T-helper 22 cell (primary cell): ENCODE results near the gene PAPPA2.
"Not testable (repeated sequence)": the region's sequence is repeated elsewhere in the genome, so short reads cannot be mapped to it uniquely, and the experiment has no call there.

Source experiments
- DNase-seq: peaks from one replicate; pipeline ENCODE4 v3.0.0-alpha.2; 2020; ENCODE audit warnings: low read depth

PAPPA2 gene

DNA sequence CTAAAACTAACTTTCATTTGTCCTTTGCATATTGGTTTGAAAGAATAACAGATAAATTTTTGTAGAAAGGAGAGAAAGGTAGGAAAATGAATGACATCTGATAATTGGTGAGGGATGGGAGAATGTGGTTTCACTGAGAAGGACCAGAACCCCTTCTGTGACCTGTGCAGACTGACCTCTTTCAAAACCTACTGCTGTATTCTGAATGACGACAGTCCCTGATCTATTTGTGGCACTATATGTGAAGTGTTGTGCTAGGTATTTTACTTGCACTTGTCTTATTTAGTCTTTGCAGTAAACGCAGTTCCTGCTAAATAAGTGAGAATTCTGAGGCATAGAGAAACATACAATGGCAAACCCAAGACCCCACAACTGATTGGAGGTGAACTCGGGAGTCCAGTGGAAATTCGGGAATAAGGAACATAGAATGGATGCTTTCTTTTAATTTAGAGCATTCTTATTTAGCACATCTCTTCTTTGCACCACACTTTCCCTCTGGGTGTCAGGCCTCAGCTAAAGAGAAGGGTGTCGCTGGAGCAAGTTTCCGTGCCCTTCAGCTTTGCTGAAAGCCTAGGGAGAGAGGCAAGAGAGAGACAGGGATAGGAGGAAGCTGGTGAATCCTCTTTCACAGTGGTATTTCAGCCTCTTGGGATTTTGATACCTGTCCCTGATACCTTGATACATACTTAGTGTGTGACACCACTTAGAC, 230.2 kb downstream of the PAPPA2 start:
- no peak for DNase-seq

DNA sequence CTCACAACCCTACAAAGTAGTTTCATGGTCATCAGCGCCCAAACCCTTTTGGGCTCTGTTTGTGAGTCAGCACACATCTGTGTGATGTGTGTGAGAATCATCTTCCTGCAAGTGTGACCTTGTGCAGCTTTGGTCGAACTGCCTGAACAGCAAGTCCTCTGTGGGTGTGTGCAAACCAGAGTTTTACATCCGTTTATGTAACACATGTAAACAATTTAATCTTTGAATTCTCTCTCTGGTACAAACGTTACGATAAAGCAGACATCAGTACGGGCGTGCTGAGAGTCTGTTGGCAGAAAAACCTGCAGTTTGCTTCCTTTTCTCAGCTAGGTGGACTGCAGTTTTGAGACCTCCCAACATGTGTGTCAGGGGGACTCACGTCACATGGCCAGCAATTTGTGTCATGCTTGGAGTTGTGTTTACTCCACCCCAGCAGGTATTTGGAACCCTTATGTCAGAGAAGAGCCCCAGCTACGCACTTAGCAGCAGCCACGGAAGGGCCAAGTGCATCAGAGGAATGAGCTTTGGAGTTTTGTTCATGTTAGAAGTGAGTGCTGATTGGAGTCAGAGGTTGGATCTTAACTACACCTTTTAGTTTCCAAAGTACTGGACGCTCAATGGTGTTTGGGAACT, 230.8 kb downstream of the PAPPA2 start:
- no peak for DNase-seq

DNA sequence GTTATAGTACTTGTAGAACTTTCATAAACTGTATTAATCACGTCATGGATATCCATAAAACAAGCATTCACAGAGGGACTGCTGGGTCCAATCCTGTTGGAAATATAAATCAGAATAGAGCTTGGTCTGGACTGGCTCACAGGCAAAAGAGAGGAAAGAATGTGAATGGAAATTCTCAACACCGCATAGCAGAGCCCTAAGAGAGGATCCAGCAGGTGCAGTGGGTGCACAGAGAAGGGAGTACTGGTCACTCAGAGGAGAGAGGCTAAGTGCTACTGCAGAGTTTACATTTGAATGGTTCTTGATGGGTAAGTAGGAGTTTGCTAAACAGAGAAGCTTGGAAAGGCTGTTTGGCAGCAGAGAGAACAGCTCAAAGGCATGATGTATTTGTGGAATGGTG, 231.7 kb downstream of the PAPPA2 start:
- no peak for DNase-seq

DNA sequence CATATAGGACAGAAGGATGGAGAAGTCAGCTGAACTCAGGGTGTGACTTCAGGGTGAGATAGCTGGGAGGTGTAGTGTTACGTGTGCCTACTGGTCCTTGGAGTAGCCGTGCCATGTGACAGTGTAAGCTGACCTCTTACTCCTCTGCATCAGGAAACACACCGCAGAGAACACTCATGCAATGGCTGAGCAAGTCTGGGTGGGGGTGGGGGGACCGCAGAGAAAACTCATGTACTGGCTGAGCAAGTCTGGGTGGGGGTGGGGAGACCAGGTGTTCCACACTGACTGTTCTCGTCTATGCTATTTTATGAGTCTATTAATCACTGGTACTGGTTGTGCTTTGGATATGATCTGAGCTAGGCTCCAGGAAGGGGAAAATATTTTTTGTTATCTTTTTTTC, 233.1 kb downstream of the PAPPA2 start:
- DNase-seq, result no peak

DNA sequence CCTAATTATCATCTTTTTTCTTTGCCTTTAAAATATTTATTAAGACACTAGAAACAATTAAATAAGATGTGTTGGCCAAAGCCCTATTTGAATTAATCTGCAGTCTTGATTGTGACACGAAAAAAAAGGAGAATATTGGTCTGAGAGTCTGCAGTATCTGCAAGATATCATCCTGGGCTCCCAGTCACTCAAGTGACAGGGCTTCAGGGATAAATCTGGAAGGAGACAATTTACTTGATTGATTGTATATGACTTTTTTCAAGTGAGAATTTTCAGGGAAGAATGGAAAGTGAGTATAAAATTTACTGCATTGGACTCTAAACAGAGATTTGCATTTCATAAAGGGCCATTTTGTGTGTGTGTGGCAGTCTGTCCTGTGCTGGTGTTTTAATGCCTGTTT, 233.7 kb downstream of the PAPPA2 start:
- DNase-seq, result no peak

DNA sequence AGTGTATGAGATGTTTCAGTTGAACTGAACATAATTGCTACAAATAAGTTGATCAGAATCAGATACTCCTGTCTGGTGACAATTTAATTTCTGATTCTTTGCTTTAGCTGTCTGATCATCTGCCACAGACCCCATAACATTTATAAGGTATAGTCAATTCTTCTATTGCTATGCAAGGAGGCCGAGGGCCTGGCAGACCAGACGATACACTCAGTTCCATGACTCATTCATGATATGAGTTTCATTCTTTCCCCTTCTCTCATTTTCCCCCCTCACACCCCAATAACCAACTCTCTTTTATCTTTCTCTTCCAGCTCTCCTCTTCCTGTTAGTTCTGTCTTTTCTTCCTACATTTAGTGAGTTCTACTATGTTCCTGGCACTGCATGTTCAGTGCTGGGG, 236.8 kb downstream of the PAPPA2 start:
- DNase-seq, result no peak

DNA sequence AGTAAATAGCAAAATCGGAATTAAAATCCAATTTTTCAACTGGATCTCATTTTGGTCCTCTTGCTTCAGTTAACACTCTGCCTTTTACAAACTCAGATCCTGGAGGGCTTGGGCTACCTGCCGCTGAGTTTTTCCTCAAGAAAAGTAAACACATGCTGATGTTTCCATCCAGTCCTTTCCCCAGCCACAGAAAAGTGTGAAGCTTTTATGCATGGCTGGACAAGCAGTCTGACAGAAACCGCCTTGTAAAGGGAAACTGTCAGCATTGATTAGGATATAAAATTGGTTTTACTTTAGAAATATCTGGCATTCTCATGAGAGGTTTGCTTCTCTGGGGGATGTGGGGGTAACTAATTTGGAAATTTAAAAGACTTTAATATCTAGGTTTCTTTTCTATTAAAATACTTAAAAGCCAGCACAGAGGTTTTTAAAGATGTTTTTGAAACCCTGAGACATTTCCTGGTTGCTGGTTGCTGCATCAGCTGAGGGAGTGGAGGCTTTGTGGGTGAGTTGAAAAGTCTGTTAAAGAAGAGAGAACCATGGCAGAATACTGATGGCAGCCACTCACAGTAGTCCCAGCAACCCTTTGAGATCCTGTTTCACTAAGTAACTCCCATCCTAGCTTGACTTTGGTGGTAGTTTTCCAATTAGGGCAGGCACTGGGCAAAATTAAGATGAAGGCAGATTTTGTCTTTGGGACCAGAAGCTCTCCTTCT, 238.3 kb downstream of the PAPPA2 start:
- DNase-seq, result no peak

DNA sequence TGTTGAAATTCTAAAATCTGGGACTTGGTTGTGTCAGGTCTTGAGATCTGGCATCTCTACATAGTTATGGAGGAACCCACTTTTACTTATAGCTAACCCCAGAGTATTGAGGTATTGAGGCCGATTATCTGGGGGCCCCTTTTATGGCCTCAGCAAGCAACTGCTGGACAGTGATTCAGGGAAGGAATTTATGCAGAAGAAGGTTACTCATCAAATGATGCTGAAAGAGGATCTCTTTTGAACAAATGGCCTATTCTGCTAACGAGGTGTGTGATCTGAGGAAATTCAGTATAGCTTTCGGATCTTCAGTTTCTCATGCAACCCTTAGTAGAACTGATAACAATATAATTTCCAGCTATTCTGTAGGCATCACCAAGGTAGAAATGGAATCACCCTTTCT, 239.9 kb downstream of the PAPPA2 start:
- no peak for DNase-seq

DNA sequence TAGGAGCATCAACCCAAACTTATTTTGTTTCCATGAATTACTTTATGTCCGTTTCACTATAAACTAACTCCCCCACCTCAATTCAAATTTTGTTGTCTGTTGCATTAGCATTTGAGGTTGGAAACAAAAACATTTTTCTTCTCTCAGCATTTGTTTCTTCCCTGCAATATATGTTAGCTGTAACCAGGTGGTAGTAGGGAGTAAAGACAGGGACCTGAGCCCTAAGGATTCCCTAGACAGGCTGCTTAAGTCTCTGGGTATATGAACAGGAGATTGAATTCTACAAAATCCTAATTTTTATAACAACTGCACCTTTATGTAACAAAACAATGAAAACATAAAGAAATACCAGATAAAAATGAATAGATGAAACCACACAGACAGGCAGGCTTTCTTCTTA, 242.6 kb downstream of the PAPPA2 start:
- DNase-seq, result no peak

DNA sequence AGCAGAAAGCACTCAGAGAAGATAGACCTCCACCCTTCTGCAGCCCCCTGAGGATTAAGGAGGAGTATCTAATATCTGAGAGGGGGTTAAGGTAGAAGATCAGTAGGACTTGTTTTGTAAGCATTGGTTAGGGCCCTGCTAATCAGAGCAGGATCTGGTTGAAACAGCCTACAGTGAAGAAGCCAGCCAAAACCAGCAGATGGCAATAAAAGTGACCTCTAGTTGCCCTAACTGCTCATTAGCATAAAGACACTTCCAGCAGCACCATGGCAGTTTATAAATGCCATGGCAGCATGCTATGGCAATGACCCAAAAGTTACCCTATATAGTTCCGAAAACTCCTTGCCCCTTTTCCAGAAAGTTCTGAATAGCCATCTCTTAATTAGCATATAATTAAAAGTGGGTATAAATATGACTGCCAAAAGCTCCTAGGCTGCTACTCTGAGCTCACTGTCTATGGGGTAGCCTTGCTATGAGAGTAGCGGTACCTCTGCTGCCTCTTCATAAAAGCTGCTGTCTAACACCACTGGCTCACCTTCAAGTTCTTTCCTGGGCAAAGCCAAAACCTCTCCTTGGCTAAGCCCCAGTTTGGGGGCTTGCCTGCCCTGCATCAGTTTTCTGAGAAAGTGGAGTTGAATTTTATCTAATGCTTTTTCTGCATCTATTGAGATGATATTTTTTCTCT, 254.2 kb downstream of the PAPPA2 start:
- no peak for DNase-seq

DNA sequence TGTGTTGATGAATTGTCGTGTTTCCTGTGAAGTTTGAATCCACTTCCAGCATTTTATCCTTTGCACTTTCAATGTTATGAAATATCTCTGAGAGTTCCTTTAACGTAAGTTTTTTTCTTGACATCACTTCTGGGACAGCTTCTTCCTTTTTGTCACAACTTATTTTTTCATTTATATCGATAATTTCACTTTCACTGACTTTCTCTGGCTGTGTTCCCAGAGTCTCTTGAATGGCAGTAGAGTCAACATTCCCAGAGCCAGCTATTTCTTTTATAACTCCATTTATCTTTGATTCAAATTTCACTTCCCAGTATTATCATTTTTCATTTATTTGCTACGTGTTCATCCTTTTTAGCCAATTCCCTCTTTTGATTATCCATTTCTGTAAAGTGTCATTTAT, 256.5 kb downstream of the PAPPA2 start:
- no peak for DNase-seq

DNA sequence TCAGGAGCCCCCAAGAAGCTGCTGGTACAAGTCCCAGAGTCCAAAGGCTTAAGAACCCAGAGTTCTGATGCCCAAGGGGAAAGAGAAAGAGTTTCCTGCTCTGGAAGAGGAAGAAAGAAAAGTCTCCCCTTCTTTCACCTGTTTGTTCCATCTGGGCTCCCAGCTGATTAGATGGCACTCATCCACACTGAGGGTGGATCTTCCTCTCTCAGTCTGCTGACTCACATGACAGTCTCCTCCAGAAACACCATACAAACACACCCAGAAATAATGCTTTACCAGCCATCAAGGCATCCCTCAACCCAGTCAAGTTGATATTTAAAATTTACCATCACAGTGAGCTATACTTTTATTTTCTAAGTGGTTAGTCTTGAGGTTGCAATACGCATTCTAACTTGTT, 257.9 kb downstream of the PAPPA2 start:
- no peak for DNase-seq

DNA sequence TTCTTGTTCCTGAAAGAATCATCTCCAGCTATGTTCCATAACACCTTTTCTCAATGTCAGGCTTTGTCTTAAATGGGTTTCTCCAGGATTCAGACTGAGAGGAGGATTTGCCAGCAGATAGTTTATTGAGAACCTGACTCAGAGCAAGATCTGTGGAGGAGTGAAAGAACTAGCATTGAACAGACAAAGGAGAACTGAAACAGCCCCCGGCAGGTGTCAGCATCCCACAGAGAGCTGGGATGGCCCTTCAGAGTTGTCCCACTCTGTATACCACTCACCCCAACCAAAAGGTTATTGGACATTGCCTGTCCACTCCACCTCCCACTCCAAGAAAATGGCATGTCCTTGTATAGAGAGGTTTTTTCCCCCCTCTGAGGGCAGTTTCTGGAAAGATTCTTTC, 270.7 kb downstream of the PAPPA2 start:
- no peak for DNase-seq

DNA sequence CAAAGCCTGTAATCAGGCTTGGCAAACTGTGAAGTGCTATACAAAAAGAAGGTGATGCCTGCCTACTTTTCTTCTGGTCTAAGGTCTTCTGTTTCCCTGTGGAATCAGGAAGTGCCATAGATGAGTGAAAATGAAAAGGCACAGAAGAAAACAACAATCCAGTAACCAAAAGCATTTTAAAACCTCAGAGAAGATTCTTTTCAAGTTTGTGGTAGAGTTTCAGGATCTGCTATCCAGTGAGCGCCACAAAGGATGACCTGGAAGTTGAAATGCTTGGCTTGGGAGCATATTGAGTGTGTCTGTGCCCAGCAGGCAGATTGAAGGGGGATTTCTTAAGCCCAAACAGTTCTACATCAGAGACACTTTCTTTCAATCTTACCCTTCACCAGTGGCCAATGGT, 272.2 kb downstream of the PAPPA2 start:
- DNase-seq, result no peak

DNA sequence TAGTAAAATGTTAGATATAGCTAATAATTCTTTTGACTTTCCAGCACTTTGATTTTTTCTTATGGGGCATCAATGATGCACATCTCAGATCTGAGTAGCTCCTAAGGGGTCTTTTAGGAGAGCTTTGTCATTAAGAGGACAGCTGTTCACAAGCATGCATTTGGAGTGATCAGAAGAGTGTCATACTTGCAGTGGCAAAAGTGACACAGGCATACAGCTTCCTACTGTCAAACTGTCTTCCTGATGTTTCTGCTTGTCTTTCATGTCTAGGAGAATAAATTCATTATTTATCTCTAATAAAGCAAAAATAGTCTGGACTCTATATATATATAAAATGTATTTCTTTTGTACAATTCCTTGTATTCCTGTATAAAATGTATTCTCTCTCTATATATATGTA, 273.0 kb downstream of the PAPPA2 start:
- DNase-seq, result no peak

DNA sequence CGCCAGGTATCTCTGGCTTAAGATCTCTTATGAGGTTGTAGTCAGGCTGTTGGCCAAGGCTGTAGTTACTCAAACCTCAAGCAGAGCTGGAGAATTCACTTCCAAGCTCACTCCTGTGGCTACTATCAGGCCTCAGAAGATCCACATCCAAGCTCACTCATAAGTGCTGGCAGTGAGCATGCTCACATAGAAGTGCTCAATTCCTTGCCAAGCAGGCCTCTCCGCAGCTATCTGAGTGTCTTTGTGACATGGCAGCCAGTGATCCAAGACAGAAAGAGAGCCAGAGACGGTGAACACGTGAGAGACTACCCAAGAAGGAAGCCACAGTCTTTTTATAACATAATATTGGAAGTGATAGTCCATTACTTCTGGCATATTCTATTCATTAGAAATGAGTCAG, 278.2 kb downstream of the PAPPA2 start:
- DNase-seq, result no peak

DNA sequence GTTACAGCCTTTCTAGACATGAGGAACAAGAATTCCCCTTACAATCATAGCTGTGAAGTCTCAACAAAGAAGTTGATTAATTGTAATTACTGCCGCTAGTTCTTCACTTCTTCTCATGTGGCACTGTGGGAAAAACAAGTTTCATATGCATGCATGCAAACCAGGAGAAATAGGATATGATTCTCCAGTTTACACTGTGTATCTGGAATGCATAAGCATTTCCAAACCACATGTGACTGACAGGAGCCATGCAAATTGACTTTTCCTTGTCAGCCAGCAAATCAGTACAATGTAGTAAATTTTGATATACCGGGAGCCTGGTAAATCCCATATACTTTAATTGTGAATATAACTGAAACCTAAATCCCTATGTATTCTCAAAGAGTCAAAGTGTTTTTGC, 279.3 kb downstream of the PAPPA2 start:
- DNase-seq, result no peak

DNA sequence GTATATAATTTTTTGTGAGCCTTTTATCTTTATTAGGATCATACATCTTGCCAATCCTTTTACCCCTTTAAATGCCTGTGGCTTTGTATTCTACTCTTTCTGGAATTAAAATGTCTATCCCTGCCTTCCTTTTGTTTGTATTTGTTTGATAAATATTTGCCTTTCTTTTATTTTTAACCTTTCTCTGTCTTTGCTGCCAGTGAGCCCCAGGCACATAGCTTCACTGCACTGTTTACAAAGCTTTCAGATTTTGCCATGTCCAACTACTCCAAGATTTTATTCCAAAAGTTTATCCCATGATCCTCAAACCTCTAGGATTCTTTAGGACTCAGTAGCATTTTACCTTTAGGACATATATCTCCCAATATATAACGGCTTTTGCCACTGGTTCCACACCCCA, 281.2 kb downstream of the PAPPA2 start:
- no peak for DNase-seq

DNA sequence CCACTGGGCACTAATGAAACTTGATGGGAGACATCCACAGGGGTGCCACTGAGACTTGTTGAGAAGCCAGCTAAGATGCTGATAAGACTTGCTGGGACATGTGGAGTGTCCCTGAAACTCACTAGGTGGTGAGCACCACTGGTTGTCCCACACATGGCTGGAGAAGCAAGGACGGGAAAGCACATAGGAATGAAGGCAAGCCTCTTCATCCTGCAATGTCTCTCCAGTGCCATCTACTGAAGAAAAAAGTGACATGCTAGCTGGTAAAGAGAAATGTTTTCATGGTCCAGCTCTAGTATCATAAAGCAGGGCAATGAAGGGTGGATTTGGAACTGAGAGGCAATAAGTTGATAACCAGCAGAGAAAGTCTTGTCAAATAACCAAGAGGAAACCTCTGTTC, 283.0 kb downstream of the PAPPA2 start:
- no peak for DNase-seq

DNA sequence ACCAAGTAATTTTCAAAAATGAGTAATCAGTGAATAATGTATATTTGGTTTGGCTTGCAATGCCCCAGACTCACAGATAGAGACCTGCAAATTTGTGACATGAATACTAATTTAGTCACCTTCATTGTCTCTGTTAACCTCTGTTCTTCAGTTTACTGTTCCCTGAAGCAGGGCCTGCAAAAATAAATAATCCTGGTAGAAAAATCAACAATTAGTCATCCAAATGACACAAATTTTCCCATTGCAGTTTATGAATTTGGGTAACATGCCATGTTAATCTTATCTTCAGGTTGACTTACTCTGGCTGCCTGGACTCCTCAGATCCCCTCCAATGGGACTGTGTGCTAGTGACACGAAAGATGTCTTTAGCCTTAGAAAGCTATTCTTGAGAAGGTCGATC, 289.5 kb downstream of the PAPPA2 start:
- no peak for DNase-seq

DNA sequence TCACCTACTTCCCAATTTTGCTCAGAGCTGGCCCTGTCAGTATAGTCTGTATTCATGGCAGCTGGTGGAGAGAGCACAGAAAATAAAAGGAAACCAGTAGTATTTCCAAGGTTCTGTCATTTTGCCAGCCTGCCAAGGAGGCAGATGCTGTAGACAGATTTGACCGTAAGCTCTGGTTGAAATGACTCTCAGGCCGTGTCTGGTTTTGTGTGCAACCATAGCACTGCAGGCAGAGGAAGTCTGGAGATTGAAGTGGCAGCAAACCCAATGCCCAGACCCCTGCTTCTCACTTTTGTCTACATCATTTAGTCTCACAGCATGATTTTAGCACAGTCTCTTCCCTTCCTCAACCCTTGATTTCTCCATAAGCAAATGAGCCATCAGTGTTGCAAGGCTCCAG, 291.7 kb downstream of the PAPPA2 start:
- no peak for DNase-seq

DNA sequence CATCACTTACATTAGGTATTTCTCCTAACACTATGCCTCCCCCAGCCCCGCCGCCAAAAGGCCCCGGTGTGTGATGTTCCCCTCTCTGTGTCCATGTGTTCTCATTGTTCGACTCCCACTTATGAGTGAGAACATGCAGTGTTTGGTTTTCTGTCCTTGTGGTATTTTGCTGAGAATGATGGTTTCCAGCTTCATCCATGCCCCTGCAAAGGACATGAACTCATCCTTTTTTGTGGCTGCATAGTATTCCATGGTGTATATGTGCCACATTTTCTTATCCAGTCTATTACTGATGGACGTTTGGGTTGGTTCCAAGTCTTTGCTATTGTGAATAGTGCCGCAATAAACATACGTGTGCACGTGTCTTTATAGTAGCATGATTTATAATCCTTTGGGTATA, 293.8 kb downstream of the PAPPA2 start:
- DNase-seq, result not testable (repeated sequence)

DNA sequence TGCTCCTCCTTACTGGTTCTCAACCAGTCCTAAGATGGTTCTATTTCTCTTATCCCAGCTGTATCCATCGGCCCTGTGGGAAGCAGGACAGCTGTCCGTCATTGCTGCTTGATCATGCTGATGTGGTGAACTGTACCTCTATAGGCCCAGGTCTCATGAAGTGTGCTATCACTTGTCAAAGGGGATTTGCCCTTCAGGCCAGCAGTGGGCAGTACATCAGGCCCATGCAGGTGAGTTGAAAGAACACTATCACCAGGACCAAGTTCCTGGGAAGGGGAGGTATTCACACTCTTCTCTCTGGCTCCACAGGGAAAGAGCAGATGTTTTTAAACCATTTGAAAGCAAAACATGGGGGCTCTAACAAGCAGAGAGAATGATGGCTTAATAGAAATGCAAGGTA, 302.6 kb downstream of the PAPPA2 start:
- DNase-seq, result no peak
